HG03097 (cell line): Measurements from ENCODE around the gene OSER1.

ENCODE experiments used
- ATAC-seq: cut with Tn5 transposase; IDR thresholded peaks from one replicate; pipeline ENCODE4 v1.9.1; 2021; ENCODE audit not compliant: unreplicated experiment, low FRiP score

Gene OSER1

GRCh38 chr20:44181611-44182010 lies 29.0 kb downstream of the OSER1 start:
- ATAC-seq, result no peak

GRCh38 chr20:44180814-44181213 lies 29.8 kb downstream of the OSER1 start:
- ATAC-seq, result no peak

- no peak for ATAC-seq
These were observed 33.6 kb downstream of the OSER1 start for GRCh38 chr20:44176833-44177534.

GRCh38 chr20:44174996-44175765 lies 35.4 kb downstream of the OSER1 start:
- ATAC-seq, result no peak

- no peak for ATAC-seq
These were observed 36.7 kb downstream of the OSER1 start for GRCh38 chr20:44173846-44174245.

GRCh38 chr20:44173116-44173515 lies 37.5 kb downstream of the OSER1 start:
- no peak for ATAC-seq

- no peak for ATAC-seq
These were observed 38.0 kb downstream of the OSER1 start for GRCh38 chr20:44172572-44172950.

GRCh38 chr20:44171775-44172571 lies 38.6 kb downstream of the OSER1 start:
- no peak for ATAC-seq

GRCh38 chr20:44170816-44171410 lies 39.7 kb downstream of the OSER1 start:
- no peak for ATAC-seq

GRCh38 chr20:44167736-44168135 lies 42.8 kb downstream of the OSER1 start:
- ATAC-seq, result no peak

GRCh38 chr20:44166477-44166876 lies 44.1 kb downstream of the OSER1 start:
- ATAC-seq, result no peak

- no peak for ATAC-seq
These were observed 44.6 kb downstream of the OSER1 start for GRCh38 chr20:44166008-44166407.

- ATAC-seq, result no peak
These were observed 50.4 kb downstream of the OSER1 start for GRCh38 chr20:44160133-44160532.

- ATAC-seq, result no peak
These were observed 50.9 kb downstream of the OSER1 start for GRCh38 chr20:44159711-44160110.

- ATAC-seq, result no peak
These were observed 51.4 kb downstream of the OSER1 start for GRCh38 chr20:44159125-44159524.

GRCh38 chr20:44157061-44157460 lies 53.5 kb downstream of the OSER1 start:
- no peak for ATAC-seq

GRCh38 chr20:44154521-44155001 lies 56.0 kb downstream of the OSER1 start:
- no peak for ATAC-seq

- ATAC-seq, result no peak
These were observed 56.9 kb downstream of the OSER1 start for GRCh38 chr20:44153636-44154043.

- ATAC-seq, result no peak
These were observed 58.8 kb downstream of the OSER1 start for GRCh38 chr20:44151621-44152416.

- ATAC-seq, result no peak
These were observed 64.3 kb downstream of the OSER1 start for GRCh38 chr20:44146272-44146671.
